Measurements from ENCODE around the gene NCKAP5. TPM values are rescaled to one million over a fixed set of nuclear protein-coding genes. Genes with fewer than 3 reads are reported as not detected.
A peak's percentile ranks its signal among the peaks of the same experiment; 100 is the strongest.

NCKAP5 gene
- total RNA-seq, 6 donors from 2014 or later, result 22.1 to 51.1 (median 41.4) TPM

DNA sequence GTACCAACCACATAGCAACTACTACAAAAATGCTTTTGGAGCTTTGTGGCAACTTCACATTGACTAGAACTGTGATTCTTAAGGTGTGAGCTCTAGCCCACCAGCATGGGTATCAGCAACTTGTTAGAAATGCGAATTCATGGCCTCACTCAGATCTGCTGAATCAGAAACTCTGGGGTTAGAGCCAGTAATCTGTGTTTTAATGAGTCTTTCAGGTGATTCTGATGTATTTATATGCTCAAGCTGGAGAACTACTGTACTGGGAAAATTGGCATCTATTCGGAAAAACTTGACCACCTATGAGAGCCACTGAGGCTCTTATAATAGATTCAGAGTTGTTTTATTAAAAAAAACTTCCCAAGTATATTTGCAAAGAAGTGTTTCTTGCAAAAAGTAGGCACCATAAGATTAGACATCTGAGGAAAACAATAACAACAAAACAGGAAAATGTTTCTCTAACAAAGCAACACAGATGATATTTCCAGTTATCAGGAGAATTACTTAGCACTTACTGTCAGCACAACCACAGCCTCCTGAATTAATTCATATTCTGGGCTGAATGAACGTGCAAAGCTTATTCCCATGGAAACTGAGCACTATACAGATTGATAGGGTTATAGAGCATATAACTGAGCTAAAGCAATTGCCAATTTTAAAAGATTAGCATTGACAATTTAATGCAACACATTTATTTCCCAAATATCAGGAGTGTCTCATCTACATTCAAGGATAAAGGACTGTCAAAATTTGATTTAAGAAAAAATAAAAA lies 71.6 kb downstream of the NCKAP5 start:
- H3K4me3 ChIP-seq, result no peak overlapping the region
- no peak for TF ChIP-seq POLR2AphosphoS5 (IDR thresholded peaks at IDR 0.05)
- TF ChIP-seq EP300 (IDR thresholded peaks at IDR 0.05), result no peak
- no peak for TF ChIP-seq POLR2A (IDR thresholded peaks at IDR 0.05)
- no peak for TF ChIP-seq CTCF (IDR thresholded peaks at IDR 0.05)
- no peak overlapping the region for H3K27ac ChIP-seq
- no peaks in the 10 kb centered on the region for H3K4me1 ChIP-seq
- H3K36me3 ChIP-seq, result no peaks in the 10 kb centered on the region
- no peaks in the 10 kb centered on the region for H3K27me3 ChIP-seq
- ATAC-seq (ENCODE audit: low FRiP score in 2 of 2), result no peak
- DNase-seq, result no peak
- H3K9me3 ChIP-seq, result no peaks in the 10 kb centered on the region
- 66 to 82% methylated on average over 3 of the region's 3 CpGs for WGBS, 2 donors

- DNase-seq, result no peak
- H3K27ac ChIP-seq, result no peak overlapping the region
- WGBS, 2 donors, result 73 to 78% methylated on average over 5 of the region's 5 CpGs
Measured at GRCh38 chr2:133495226-133495625, 73.0 kb downstream of the NCKAP5 start.

GRCh38 chr2:133492719-133493380 lies 75.4 kb downstream of the NCKAP5 start:
- no peak for ATAC-seq (ENCODE audit: low FRiP score in 2 of 2)
- H3K4me3 ChIP-seq, result no peak overlapping the region
- H3K9me3 ChIP-seq, result no peaks in the 10 kb centered on the region
- H3K27ac ChIP-seq, result no peak overlapping the region
- no peaks in the 10 kb centered on the region for H3K36me3 ChIP-seq
- WGBS, 2 donors, result 91 to 98% methylated on average over 2 of the region's 2 CpGs
- peaks cover 0 to 6% (median 3%) of the 10 kb centered on the region in 4 donors for H3K4me1 ChIP-seq
- TF ChIP-seq EP300 (IDR thresholded peaks at IDR 0.05), result no peak
- no peak for TF ChIP-seq POLR2AphosphoS5 (IDR thresholded peaks at IDR 0.05)
- TF ChIP-seq POLR2A (IDR thresholded peaks at IDR 0.05), result no peak
- no peak for TF ChIP-seq CTCF (IDR thresholded peaks at IDR 0.05)
- DNase-seq, result no peak
- H3K27me3 ChIP-seq, result no peaks in the 10 kb centered on the region

More at GRCh38 chr2:133495226-133495625, 73.0 kb downstream of the NCKAP5 start:
- TF ChIP-seq POLR2A (IDR thresholded peaks at IDR 0.05) (no peak), POLR2AphosphoS5 (IDR thresholded peaks at IDR 0.05) (no peak)
- H3K4me3 ChIP-seq, result no peak overlapping the region
- no peaks in the 10 kb centered on the region for H3K9me3 ChIP-seq
- H3K27me3 ChIP-seq, result no peaks in the 10 kb centered on the region
- no peaks in the 10 kb centered on the region for H3K36me3 ChIP-seq
- no peak for ATAC-seq (ENCODE audit: low FRiP score in 2 of 2)
- H3K4me1 ChIP-seq, result peaks cover 0 to 4% (median 0%) of the 10 kb centered on the region in 4 donors

GRCh38 chr2:133490411-133490980 lies 77.8 kb downstream of the NCKAP5 start:
- Histone ChIP-seq H3K4me1 (peaks cover 0 to 6% (median 3%) of the 10 kb centered on the region in 4 donors), H3K36me3 (no peaks in the 10 kb centered on the region), H3K27me3 (no peaks in the 10 kb centered on the region), H3K9me3 (no peaks in the 10 kb centered on the region), H3K4me3 (no peak overlapping the region), H3K27ac (no peak overlapping the region)
- WGBS, 2 donors, result 77 to 83% methylated on average over 3 of the region's 3 CpGs
- DNase-seq (no peak), ATAC-seq (ENCODE audit: low FRiP score in 2 of 2) (peak in 1 of 2 donors; percentile 33)
- no peak for TF ChIP-seq POLR2AphosphoS5 (IDR thresholded peaks at IDR 0.05)
- TF ChIP-seq POLR2A (IDR thresholded peaks at IDR 0.05), result no peak
- no peak for TF ChIP-seq CTCF (IDR thresholded peaks at IDR 0.05)
- no peak for TF ChIP-seq EP300 (IDR thresholded peaks at IDR 0.05)

All from upper lobe of left lung (tissue), 6 donors.